NB4 (cell line): ENCODE data around the gene CRABP1.

Experiments
- DNase-seq: peaks from one replicate; pipeline ENCODE4 v3.0.0; 2010; ENCODE audit warnings: low read depth
- H3K4me3 ChIP-seq: one replicate; pipeline ENCODE4 v1.5.1; 2011; ENCODE audit warnings: mild to moderate bottlenecking, low read depth, low read length, moderate library complexity
- MYC ChIP-seq: IDR thresholded peaks from 2 replicates; pipeline ENCODE4 v1.6.1; 2011; ENCODE audit warnings: low read depth, low read length
- POLR2A ChIP-seq: IDR thresholded peaks from 2 replicates; pipeline ENCODE4 v1.6.1; 2011; ENCODE audit warnings: mild to moderate bottlenecking; ENCODE audit not compliant: insufficient read length; ENCODE audit errors: extremely low read depth
- TF ChIP-seq, protein P1 (sequence below): IDR thresholded peaks from 2 replicates; pipeline ENCODE4 v1.6.1; 2011; ENCODE audit warnings: low read depth, low read length
- TF ChIP-seq, protein P2 (sequence below): IDR thresholded peaks from one replicate; pipeline ENCODE4 v1.5.1; 2012; ENCODE audit warnings: low read depth, low read length

CRABP1 gene

DNA sequence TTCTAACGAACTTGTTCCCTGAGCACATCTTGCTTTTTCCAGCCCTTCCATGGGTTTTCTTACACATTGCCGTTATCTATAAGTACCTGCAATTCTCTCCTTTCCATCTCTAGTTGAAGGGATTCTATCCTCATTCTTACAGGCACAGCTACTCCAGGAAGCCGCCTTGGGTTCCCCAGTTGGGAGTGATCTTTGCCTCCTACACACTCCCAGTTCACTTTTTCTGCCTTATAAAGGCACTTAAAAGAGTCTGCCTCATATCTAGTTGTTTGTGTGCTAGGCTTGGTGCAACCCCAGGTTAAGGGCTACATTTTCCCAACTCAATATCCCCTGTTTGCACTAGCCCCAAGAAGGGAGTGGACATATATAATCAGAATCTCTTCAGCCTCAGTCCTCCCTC is 53.9 kb downstream of the CRABP1 start:
- H3K4me3 ChIP-seq: no peak overlapping the region
- TF ChIP-seq MYC (no peak), POLR2A (no peak)
- TF ChIP-seq, protein P1, sequence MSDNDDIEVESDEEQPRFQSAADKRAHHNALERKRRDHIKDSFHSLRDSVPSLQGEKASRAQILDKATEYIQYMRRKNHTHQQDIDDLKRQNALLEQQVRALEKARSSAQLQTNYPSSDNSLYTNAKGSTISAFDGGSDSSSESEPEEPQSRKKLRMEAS: no peak
- TF ChIP-seq, protein P2, sequence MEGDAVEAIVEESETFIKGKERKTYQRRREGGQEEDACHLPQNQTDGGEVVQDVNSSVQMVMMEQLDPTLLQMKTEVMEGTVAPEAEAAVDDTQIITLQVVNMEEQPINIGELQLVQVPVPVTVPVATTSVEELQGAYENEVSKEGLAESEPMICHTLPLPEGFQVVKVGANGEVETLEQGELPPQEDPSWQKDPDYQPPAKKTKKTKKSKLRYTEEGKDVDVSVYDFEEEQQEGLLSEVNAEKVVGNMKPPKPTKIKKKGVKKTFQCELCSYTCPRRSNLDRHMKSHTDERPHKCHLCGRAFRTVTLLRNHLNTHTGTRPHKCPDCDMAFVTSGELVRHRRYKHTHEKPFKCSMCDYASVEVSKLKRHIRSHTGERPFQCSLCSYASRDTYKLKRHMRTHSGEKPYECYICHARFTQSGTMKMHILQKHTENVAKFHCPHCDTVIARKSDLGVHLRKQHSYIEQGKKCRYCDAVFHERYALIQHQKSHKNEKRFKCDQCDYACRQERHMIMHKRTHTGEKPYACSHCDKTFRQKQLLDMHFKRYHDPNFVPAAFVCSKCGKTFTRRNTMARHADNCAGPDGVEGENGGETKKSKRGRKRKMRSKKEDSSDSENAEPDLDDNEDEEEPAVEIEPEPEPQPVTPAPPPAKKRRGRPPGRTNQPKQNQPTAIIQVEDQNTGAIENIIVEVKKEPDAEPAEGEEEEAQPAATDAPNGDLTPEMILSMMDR: no peak
- DNase-seq: no peak

DNA sequence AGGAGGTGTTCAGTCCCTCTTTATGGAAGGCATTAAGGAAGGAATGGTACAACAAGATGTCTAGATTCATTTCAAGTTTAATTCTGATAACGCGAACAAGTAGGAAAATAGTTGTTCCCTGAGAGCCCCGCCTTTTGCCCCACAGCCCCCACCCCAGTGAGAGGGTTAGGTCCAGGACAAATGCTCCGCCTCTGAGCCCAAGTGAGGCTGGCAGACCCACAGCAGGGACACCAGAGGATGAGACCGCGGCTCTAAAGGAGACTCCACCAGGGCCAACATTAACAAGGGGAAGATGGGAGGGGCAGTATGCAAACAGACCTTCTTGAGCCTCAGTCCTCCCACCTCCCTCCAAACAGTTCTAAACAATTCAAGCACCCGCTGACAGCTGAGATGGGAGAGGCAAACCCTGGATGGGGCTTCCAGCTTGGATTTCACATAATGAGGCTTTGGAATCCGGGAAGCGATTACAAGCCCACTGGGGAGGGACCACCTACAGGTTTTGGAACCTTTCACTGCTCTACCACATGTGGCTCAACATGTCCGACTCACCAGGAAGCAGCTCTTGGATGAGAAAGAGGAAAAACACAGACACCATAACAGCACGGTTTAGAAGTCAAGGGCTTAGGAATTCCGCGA is 54.9 kb downstream of the CRABP1 start:
- no peak for TF ChIP-seq MYC
- TF ChIP-seq, protein P1: no peak
- TF ChIP-seq POLR2A: no peak
- TF ChIP-seq, protein P2: no peak
- DNase-seq: no peak
- H3K4me3 ChIP-seq: no peak overlapping the region

DNA sequence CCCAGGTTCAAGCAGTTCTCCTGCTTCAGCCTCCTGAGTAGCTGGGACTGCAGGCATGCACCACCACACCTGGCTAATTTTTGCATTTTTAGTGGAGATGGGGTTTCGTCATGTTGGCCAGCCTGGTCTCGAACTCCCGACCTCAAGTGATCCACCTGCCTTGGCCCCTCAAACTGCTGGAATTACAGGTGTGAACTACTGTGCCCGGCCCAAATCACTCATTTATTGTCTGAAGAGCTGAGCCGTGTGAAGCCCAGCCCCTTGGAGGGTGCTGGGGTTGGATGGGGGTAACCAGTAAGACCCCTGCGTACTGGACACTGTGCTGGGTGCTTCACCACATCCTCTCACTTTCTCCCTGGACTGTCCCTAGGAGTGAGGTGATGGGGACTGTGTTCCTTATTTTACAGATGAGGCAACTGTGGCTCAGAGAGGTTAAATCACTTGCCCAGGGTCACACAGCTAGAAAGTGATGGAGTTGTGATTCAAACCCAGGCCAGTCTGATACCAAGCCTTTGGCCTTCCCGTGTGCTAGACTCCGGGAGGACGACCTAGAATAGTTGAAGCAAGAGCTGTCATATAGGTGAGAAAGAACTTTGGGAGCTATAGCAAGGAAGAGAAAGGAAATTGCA is 56.1 kb downstream of the CRABP1 start:
- TF ChIP-seq, protein P2: no peak
- TF ChIP-seq POLR2A: no peak
- TF ChIP-seq, protein P1: no peak
- no peak for TF ChIP-seq MYC
- DNase-seq: no peak
- H3K4me3 ChIP-seq: no peak overlapping the region

DNA sequence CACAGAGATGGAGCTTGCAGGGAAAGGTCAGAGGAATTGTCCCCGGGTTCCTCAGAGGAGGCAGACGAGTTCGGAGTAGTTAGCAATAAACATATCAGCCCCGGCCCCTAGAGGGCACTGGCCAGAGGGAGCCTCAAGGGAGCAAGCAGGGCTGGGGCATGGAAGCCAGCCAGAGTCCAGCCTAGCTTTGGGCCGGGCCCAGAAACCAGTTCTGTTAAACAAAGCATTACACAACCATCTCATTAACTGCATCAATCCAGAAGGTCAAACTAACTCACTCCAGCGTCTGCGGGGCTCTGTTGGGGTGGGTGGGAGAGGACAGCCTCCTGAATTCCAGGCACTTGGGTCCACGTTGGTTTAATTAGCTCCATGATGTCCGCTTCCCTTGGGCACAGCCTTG is 56.8 kb downstream of the CRABP1 start:
- H3K4me3 ChIP-seq: no peak overlapping the region
- no peak for TF ChIP-seq MYC
- TF ChIP-seq POLR2A: no peak
- TF ChIP-seq, protein P2: peak; percentile 23
- DNase-seq: peak; percentile 19

DNA sequence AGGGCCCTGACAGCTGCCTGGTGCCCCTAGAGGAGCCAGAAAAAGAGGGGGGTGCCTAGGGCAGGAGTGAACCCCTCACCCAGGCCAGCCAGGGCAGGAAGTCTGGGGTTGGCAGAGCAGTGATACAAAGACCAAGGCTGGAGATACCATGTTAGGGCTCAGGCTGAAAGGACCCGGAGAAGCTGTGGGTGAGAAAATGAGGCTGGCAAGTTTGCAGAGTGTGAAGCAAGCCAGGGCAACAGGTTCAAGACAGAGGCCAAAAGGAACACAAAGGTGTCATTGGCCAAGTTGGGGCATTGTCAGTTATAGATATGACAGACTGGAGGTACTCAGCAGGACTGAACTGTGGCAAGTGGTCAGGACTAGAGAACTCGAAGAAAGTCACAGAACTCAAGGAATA is 57.2 kb downstream of the CRABP1 start:
- TF ChIP-seq MYC (no peak), POLR2A (no peak)
- TF ChIP-seq, protein P1: no peak
- TF ChIP-seq, protein P2: no peak
- no peak for DNase-seq
- H3K4me3 ChIP-seq: no peak overlapping the region
